NOMO-1 treated with DMSO at 0.1 percent for 48 hours (cell line): ENCODE measurements around the gene HEXIM2.
A peak's percentile ranks its signal among the peaks of the same experiment; 100 is the strongest.

ENCODE experiments used
- DNase-seq: peaks from one replicate; lab custom pipeline; 2025; ENCODE audit not compliant: unreplicated experiment; lab: John Stamatoyannopoulos, UW

Gene HEXIM2

GRCh38 chr17:45168991-45169752 lies 7.5 kb downstream of the HEXIM2 start:
- DNase-seq, result no peak

GRCh38 chr17:45170280-45170930 lies 8.7 kb downstream of the HEXIM2 start:
- no peak for DNase-seq

- peak; percentile 46 for DNase-seq
These were observed 9.3 kb downstream of the HEXIM2 start for GRCh38 chr17:45170931-45171337.

- DNase-seq, result no peak
These were observed 9.9 kb downstream of the HEXIM2 start for GRCh38 chr17:45171338-45172231.

- no peak for DNase-seq
These were observed 10.5 kb downstream of the HEXIM2 start for GRCh38 chr17:45172232-45172540.

GRCh38 chr17:45172541-45173286 lies 11.0 kb downstream of the HEXIM2 start:
- DNase-seq, result no peak

GRCh38 chr17:45175759-45176115 lies 14.1 kb downstream of the HEXIM2 start:
- DNase-seq, result no peak

- no peak for DNase-seq
These were observed 15.9 kb downstream of the HEXIM2 start for GRCh38 chr17:45177563-45177962.

GRCh38 chr17:45184144-45184543 lies 22.5 kb downstream of the HEXIM2 start:
- DNase-seq, result no peak

- DNase-seq, result no peak
These were observed 25.2 kb downstream of the HEXIM2 start for GRCh38 chr17:45186801-45187354.

- DNase-seq, result no peak
These were observed 27.3 kb downstream of the HEXIM2 start for GRCh38 chr17:45189009-45189408.

- no peak for DNase-seq
These were observed 29.0 kb downstream of the HEXIM2 start for GRCh38 chr17:45190503-45191255.

- DNase-seq, result no peak
These were observed 33.7 kb downstream of the HEXIM2 start for GRCh38 chr17:45195424-45195823.

- no peak for DNase-seq
These were observed 35.4 kb downstream of the HEXIM2 start for GRCh38 chr17:45197108-45197507.

- peak; percentile 74 for DNase-seq
These were observed 36.1 kb downstream of the HEXIM2 start for GRCh38 chr17:45197555-45198334.

GRCh38 chr17:45200701-45201100 lies 39.0 kb downstream of the HEXIM2 start:
- peak; percentile 77 for DNase-seq

GRCh38 chr17:45201457-45201856 lies 39.8 kb downstream of the HEXIM2 start:
- no peak for DNase-seq

- peak; percentile 87 for DNase-seq
These were observed 40.2 kb downstream of the HEXIM2 start for GRCh38 chr17:45201880-45202279.

- DNase-seq, result peak; percentile 65
These were observed 57.4 kb downstream of the HEXIM2 start for GRCh38 chr17:45218895-45219661.
